CD4-positive, alpha-beta T cell (primary cell): Measurements from ENCODE around the gene TMEM128. TPM values are rescaled to one million over a fixed set of nuclear protein-coding genes. Genes with fewer than 3 reads are reported as not detected.
A peak's percentile ranks its signal among the peaks of the same experiment; 100 is the strongest.
"Not testable (repeated sequence)": the region's sequence is repeated elsewhere in the genome, so short reads cannot be mapped to it uniquely, and the experiment has no call there.

Experiments used
- ATAC-seq: fragments of 200-7000 bp; cut with Tn5 transposase; one replicate; pipeline ENCODE4 v1.10.0; 2022; ENCODE audit warnings: mild to moderate bottlenecking; ENCODE audit not compliant: poor library complexity
- CTCF ChIA-PET: fragments of 350-600 bp; sonication (Branson Sonifier 250); formaldehyde crosslinking; loops from one replicate; lab custom pipeline; 2021; ENCODE audit warnings: antibody characterized with exemption, inconsistent platforms; lab: Charles Lee
- POLR2A ChIA-PET: fragments of 350-600 bp; sonication (Branson Sonifier 250); formaldehyde crosslinking; loops from one replicate; lab custom pipeline; 2021; ENCODE audit warnings: antibody characterized with exemption, inconsistent platforms; lab: Charles Lee
- DNase-seq, 14 experiments: peaks; one replicate each; pipeline ENCODE4 v3.0.0-alpha.2; 2013 to 2020; ENCODE audit warnings: mixed read lengths in 2 of 14
- H3K27ac ChIP-seq, 2 donors: one replicate each; pipeline versions ENCODE4 v1.5.1 to v1.7.0; 2013; ENCODE audit warnings: low read length in 2 of 2, low read depth in 1 of 2, mild to moderate bottlenecking in 1 of 2
- H3K27me3 ChIP-seq, 2 experiments: 1 replicate in 1 of 2; 2 replicates in 1 of 2; pipeline versions ENCODE4 v1.6.1 to v1.7.0; 2013; ENCODE audit warnings: low read length in 2 of 2, control low read depth in 1 of 2, mild to moderate bottlenecking in 1 of 2, moderate library complexity in 1 of 2; ENCODE audit not compliant: insufficient read depth in 2 of 2, control insufficient read depth in 1 of 2
- H3K36me3 ChIP-seq: one replicate; pipeline ENCODE4 v1.6.1; 2013; ENCODE audit warnings: low read length, control low read depth; ENCODE audit not compliant: insufficient read depth
- H3K4me1 ChIP-seq: one replicate; pipeline ENCODE4 v1.6.1; 2013; ENCODE audit warnings: low read length, control low read depth; ENCODE audit not compliant: insufficient read depth
- H3K4me3 ChIP-seq: one replicate; pipeline ENCODE4 v1.5.1; 2013; ENCODE audit warnings: mild to moderate bottlenecking, low read length, moderate library complexity
- H3K9me3 ChIP-seq, 2 experiments: 1 replicate in 1 of 2; 2 replicates in 1 of 2; pipeline versions ENCODE4 v1.6.1 to v1.7.0; 2013; ENCODE audit warnings: low read length in 2 of 2, mild to moderate bottlenecking in 2 of 2, control low read depth in 1 of 2, moderate library complexity in 1 of 2; ENCODE audit not compliant: control insufficient read depth in 1 of 2, insufficient read depth in 1 of 2
- H3K27ac Mint-ChIP-seq: one replicate; pipeline ENCODE4 v1.8.0; 2020; ENCODE audit warnings: mixed read lengths
- H3K27me3 Mint-ChIP-seq: one replicate; pipeline ENCODE4 v1.8.0; 2021; ENCODE audit warnings: mixed read lengths
- H3K36me3 Mint-ChIP-seq: one replicate; pipeline ENCODE4 v1.8.0; 2021; ENCODE audit warnings: low read depth, mixed read lengths
- H3K4me1 Mint-ChIP-seq: one replicate; pipeline ENCODE4 v1.8.0; 2021; ENCODE audit warnings: low read depth, mixed read lengths
- H3K4me3 Mint-ChIP-seq: one replicate; pipeline ENCODE4 v1.8.0; 2020; ENCODE audit warnings: mild to moderate bottlenecking, mixed read lengths
- H3K9me3 Mint-ChIP-seq: one replicate; pipeline ENCODE4 v1.8.0; 2020; ENCODE audit warnings: mixed read lengths
- CTCF ChIP-seq: fragments of 200-600 bp; IDR thresholded peaks from one replicate; pipeline ENCODE4 v1.8.0; 2022; ENCODE audit warnings: antibody characterized with exemption, mild to moderate bottlenecking
- intact Hi-C, 2 experiments: fragments of 100-400 bp; cut with DNase I in 1 of 2; cut with micrococcal nuclease in 1 of 2; formaldehyde crosslinking; loops; one replicate each; pipeline versions ENCODE4 v1.15.1 to v1.9.0; 2023 to 2025; cut with DNase I, micrococcal nuclease
- total RNA-seq, 174 experiments: library from RNA in 2 of 174; stranded (reverse) in 2 of 174; gene quantifications; one replicate each; pipeline ENCODE4 v1.2.3 and lab custom pipeline; 2021 to 2026

The TMEM128 gene
- total RNA-seq, 2 experiments from 2014 or later: 6.0 to 6.9 TPM

DNA sequence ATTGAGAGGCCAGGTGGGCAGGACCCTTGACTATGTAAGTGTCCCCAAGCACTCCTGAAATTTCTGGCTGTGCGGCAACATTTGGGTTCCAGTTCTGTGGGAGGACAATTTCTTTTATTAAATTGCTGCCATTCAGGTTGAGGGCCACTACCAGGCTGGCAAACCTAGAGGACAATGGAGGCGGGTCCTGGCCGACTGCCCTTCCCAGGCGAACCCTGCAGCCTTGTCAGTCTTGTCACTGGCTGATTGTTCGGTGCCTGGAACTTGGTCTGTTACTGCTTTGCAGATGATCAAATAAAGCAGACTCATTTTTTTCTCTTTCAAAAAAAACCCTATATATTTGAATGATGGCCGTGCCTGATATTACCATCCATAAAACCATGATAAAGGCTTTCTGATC is 6.6 kb upstream of the TMEM128 start:
- H3K27me3 ChIP-seq: no peaks in the 10 kb centered on the region
- H3K9me3 ChIP-seq: no peaks in the 10 kb centered on the region
- H3K4me1 Mint-ChIP-seq: no peaks in the 10 kb centered on the region
- DNase-seq: no peak
- no peak overlapping the region for H3K4me3 Mint-ChIP-seq
- peaks cover 8% of the 10 kb centered on the region for H3K27me3 Mint-ChIP-seq
- no peaks in the 10 kb centered on the region for H3K36me3 Mint-ChIP-seq
- no peak for TF ChIP-seq CTCF
- H3K36me3 ChIP-seq: no peaks in the 10 kb centered on the region
- no peaks in the 10 kb centered on the region for H3K9me3 Mint-ChIP-seq
- CTCF ChIA-PET: no interaction called here
- no peak for ATAC-seq
- POLR2A ChIA-PET: no interaction called here
- H3K27ac ChIP-seq: no peak overlapping the region
- no peak overlapping the region for H3K4me3 ChIP-seq
- no peak overlapping the region for H3K27ac Mint-ChIP-seq
- intact Hi-C loops: loop anchor here in 1 of 2 experiments (5.0 kb wide), 1 partner anchor 1558 kb away; no protein-coding TSS in a partner anchor
- peaks cover 4% of the 10 kb centered on the region for H3K4me1 ChIP-seq

- intact Hi-C loops: no loop called here
- ChIA-PET CTCF (no interaction called here), POLR2A (no interaction called here)
Observed at GRCh38 chr4:4254199-4254598, 6.2 kb upstream of the TMEM128 start.

DNA sequence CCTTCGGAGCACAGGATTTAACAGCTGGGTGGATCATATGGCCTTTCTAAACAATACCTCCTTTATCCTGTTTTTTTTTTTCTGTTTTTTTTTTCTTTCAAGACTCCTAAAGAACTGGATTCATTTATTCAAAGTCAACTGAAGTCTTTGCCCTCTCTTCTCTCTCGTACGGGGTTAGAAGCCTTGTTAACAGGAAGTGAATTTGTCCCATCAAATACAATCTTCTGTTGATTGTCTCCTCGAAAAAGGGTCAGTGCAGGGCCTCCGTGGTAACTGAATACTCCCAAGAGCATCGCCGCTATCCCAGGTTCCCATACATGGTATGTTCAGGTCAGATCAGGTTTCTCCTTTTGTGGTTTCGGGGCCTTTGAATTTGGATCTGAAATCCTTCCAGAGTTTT is 1.8 kb upstream of the TMEM128 start:
- ATAC-seq (no peak), DNase-seq (no peak)
- Mint-ChIP-seq H3K36me3 (peaks cover 28% of the 10 kb centered on the region), H3K27ac (no peak overlapping the region), H3K4me3 (peak overlapping the region; percentile 70), H3K27me3 (peaks cover 5% of the 10 kb centered on the region), H3K4me1 (peaks cover 32% of the 10 kb centered on the region), H3K9me3 (no peaks in the 10 kb centered on the region)
- H3K36me3 ChIP-seq: peaks cover 6% of the 10 kb centered on the region
- ChIA-PET POLR2A (no interaction called here), CTCF (interaction anchor here (2.7 kb wide), 1 partner anchor 10 kb away, joined by 11 read pairs; no protein-coding TSS in a partner anchor)
- TF ChIP-seq CTCF: no peak
- no peaks in the 10 kb centered on the region for H3K9me3 ChIP-seq
- no peak overlapping the region for H3K27ac ChIP-seq
- H3K4me1 ChIP-seq: peaks cover 21% of the 10 kb centered on the region
- intact Hi-C loops: loop anchor here (5.0 kb wide), 3 partner anchors 42 to 293 kb away; partner anchors contain the start of genes LYAR (in 1 of the 2), STX18 (in 1 of the 2) and ZBTB49 (in 1 of the 2)
- H3K27me3 ChIP-seq: no peaks in the 10 kb centered on the region
- H3K4me3 ChIP-seq: no peak overlapping the region

More at GRCh38 chr4:4254199-4254598, 6.2 kb upstream of the TMEM128 start:
- peaks cover 8% of the 10 kb centered on the region for H3K27me3 Mint-ChIP-seq
- H3K9me3 Mint-ChIP-seq: no peaks in the 10 kb centered on the region
- H3K9me3 ChIP-seq: no peaks in the 10 kb centered on the region
- H3K27me3 ChIP-seq: no peaks in the 10 kb centered on the region
- no peak overlapping the region for H3K4me3 Mint-ChIP-seq
- TF ChIP-seq CTCF: no peak
- no peak overlapping the region for H3K27ac ChIP-seq
- ATAC-seq: no peak
- no peak overlapping the region for H3K27ac Mint-ChIP-seq
- H3K4me1 ChIP-seq: peaks cover 4% of the 10 kb centered on the region
- no peaks in the 10 kb centered on the region for H3K36me3 Mint-ChIP-seq
- H3K4me3 ChIP-seq: no peak overlapping the region
- no peak for DNase-seq
- no peaks in the 10 kb centered on the region for H3K36me3 ChIP-seq
- H3K4me1 Mint-ChIP-seq: no peaks in the 10 kb centered on the region

DNA sequence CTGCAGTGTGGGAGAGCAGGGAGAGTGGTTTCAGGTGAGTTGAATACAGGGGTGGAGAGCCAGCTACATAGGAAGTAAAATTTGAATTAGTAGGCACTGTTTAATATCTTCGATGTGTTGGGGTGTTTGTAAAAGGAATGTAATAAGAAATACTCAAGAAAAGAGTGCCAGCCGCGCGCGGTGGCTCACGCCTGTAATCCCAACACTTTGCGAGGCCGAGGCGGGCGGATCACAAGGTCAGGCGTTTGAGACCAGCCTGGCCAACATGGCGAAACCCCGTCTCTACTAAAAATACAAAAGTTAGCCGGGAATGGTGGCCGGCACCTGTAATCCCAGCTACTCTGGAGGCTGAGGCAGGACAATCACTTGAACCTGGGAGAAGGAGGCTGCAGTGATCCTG is 1.3 kb upstream of the TMEM128 start:
- Histone ChIP-seq H3K4me1 (peaks cover 21% of the 10 kb centered on the region), H3K36me3 (peaks cover 11% of the 10 kb centered on the region)
- not testable (repeated sequence) for H3K27me3 ChIP-seq, H3K27me3 Mint-ChIP-seq, H3K27ac ChIP-seq, DNase-seq, H3K4me3 ChIP-seq, ATAC-seq, H3K9me3 Mint-ChIP-seq, H3K9me3 ChIP-seq
- POLR2A ChIA-PET: interaction anchor here (2.4 to 2.5 kb wide), 2 partner anchors 93 to 293 kb away, joined by 10 to 12 read pairs; partner anchors contain the start of gene STX18
- Mint-ChIP-seq H3K36me3 (peaks cover 33% of the 10 kb centered on the region), H3K27ac (peak overlapping the region; percentile 99), H3K4me1 (peaks cover 33% of the 10 kb centered on the region), H3K4me3 (peak overlapping the region; percentile 89)
- CTCF ChIA-PET: interaction anchor here (2.7 kb wide), 1 partner anchor 11 kb away, joined by 11 read pairs; no protein-coding TSS in a partner anchor
- intact Hi-C loops: loop anchor here (5.0 kb wide), 3 partner anchors 43 to 293 kb away; partner anchors contain the start of genes LYAR (in 1 of the 2), STX18 (in 1 of the 2) and ZBTB49 (in 1 of the 2)
